OCI-LY1 (cell line): Measurements from ENCODE around the gene TCP11X2.
"Not testable (repeated sequence)": the region's sequence is repeated elsewhere in the genome, so short reads cannot be mapped to it uniquely, and the experiment has no call there.

Experiments
- H2AFZ ChIP-seq: fragments of 200-600 bp; sonication (generic), shearing (Covaris generic); 2 replicates; pipeline ENCODE4 v1.6.0; 2014; ENCODE audit warnings: antibody characterized with exemption, mild to moderate bottlenecking, low read length
- H3F3A ChIP-seq: fragments of 200-600 bp; sonication (generic), shearing (Covaris generic); 2 replicates; pipeline ENCODE4 v1.6.0; 2014; ENCODE audit warnings: mild to moderate bottlenecking, antibody characterized with exemption, low read length, moderate library complexity; ENCODE audit not compliant: insufficient read depth
- H3K27ac ChIP-seq: fragments of 200-600 bp; sonication (generic); 2 replicates; pipeline ENCODE4 v1.5.1; 2014; ENCODE audit warnings: low read length, mixed run types, mild to moderate bottlenecking, low read depth; ENCODE audit not compliant: poor library complexity, severe bottlenecking
- H3K27me3 ChIP-seq: fragments of 200-600 bp; sonication (generic); 2 replicates; pipeline ENCODE4 v1.6.0; 2014; ENCODE audit warnings: antibody characterized with exemption, mild to moderate bottlenecking, low read length, moderate library complexity; ENCODE audit not compliant: insufficient read depth
- H3K36me3 ChIP-seq: fragments of 200-600 bp; sonication (generic); 2 replicates; pipeline ENCODE4 v1.6.1; 2014; ENCODE audit warnings: mild to moderate bottlenecking, antibody characterized with exemption, low read length, moderate library complexity, mixed read lengths; ENCODE audit not compliant: insufficient read depth
- H3K4me1 ChIP-seq: fragments of 200-600 bp; sonication (generic); 2 replicates; pipeline ENCODE4 v1.5.1; 2014; ENCODE audit warnings: mild to moderate bottlenecking, low read length, moderate library complexity; ENCODE audit not compliant: insufficient read depth, severe bottlenecking
- H3K4me2 ChIP-seq: fragments of 200-600 bp; sonication (generic), shearing (Covaris generic); 2 replicates; pipeline ENCODE4 v1.6.1; 2014; ENCODE audit warnings: low read length
- H3K4me3 ChIP-seq: fragments of 200-600 bp; sonication (generic); 2 replicates; pipeline ENCODE4 v1.5.1; 2014; ENCODE audit warnings: low read length, low read depth, mild to moderate bottlenecking, mixed read lengths; ENCODE audit not compliant: poor library complexity, severe bottlenecking
- H3K79me2 ChIP-seq: fragments of 200-600 bp; shearing (Covaris generic); 2 replicates; pipeline ENCODE4 v1.6.1; 2016; ENCODE audit warnings: mixed run types, low read length, mixed read lengths; ENCODE audit not compliant: insufficient read depth
- H3K9ac ChIP-seq: fragments of 200-600 bp; sonication (generic), shearing (Covaris generic); 2 replicates; pipeline ENCODE4 v1.6.1; 2014; ENCODE audit warnings: mild to moderate bottlenecking, low read length, mixed read lengths
- H3K9me2 ChIP-seq: fragments of 200-600 bp; sonication (generic), shearing (Covaris generic); 2 replicates; pipeline ENCODE4 v1.6.1; 2014; ENCODE audit warnings: low read depth, mild to moderate bottlenecking, low read length, mixed read lengths
- H3K9me3 ChIP-seq: fragments of 200-600 bp; shearing (Covaris generic); 2 replicates; pipeline ENCODE4 v1.6.1; 2014; ENCODE audit warnings: low read length, mixed read lengths
- H4K20me1 ChIP-seq: fragments of 200-600 bp; sonication (generic), shearing (Covaris generic); 2 replicates; pipeline ENCODE4 v1.6.0; 2016; ENCODE audit warnings: mild to moderate bottlenecking, low read length; ENCODE audit not compliant: insufficient read depth

The TCP11X2 gene

DNA sequence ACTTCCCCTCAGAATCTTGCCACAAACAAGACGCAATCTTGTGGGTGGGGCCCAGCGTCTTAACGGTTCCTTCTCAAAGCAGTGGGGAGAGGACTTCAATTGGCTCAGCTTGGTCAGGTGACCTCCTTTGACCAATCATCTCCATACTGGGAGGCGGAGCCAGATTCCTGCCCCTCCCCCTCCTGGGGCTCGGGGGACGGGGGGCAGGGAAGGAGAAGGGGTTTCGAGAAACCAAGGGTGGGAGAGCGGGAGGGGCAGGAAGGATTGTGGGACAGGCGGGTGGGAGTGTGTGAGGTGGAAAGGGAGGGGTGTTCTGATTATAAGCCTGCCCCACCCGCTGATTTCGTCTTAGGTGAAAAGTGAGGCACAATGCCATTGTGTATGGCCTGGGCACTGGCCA is 31.7 kb downstream of the TCP11X2 start, which contains the start of gene NXF2B:
NXF2B (minus strand) TSS at position 101 of the 400 bp plus-strand sequence. CDS start 59,972 bp downstream, outside the sequence.
- not testable (repeated sequence) for H3K9me2 ChIP-seq, H2AFZ ChIP-seq, H3K27ac ChIP-seq, H3K4me1 ChIP-seq, H3K4me2 ChIP-seq, H3K36me3 ChIP-seq, H4K20me1 ChIP-seq, H3K9me3 ChIP-seq, H3K27me3 ChIP-seq, H3K79me2 ChIP-seq, H3K4me3 ChIP-seq, H3K9ac ChIP-seq, H3F3A ChIP-seq

DNA sequence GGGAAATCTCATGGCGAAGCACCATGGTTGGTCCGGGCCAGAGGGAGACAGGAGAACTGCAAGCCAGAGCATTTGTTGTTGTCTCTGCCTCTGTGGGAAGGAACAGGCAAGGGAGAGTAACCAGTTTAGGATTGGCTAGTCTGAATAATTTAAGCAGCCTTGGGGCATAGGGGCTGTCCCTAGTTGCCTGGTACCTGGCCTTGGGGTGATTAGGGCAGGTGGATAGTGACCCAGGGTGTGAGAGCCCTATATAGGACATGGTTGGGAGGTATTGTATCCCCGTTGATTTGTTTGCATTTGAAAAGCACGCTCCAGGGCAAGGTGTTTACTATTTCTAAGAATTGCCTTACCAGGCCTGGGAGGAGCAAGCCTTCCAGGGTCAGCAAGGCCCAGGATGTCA is 57.1 kb downstream of the TCP11X2 start:
- not testable (repeated sequence) for H3F3A ChIP-seq, H3K27me3 ChIP-seq, H3K36me3 ChIP-seq, H3K4me1 ChIP-seq, H4K20me1 ChIP-seq, H2AFZ ChIP-seq, H3K9me3 ChIP-seq, H3K9ac ChIP-seq, H3K9me2 ChIP-seq, H3K4me3 ChIP-seq, H3K27ac ChIP-seq, H3K4me2 ChIP-seq, H3K79me2 ChIP-seq
